Stromal cell of bone marrow (primary cell): ENCODE measurements around the gene STARD10.
"Not testable (repeated sequence)": the region's sequence is repeated elsewhere in the genome, so short reads cannot be mapped to it uniquely, and the experiment has no call there.

Source experiments
- DNase-seq: peaks from one replicate; pipeline ENCODE4 v3.0.0-alpha.2; 2012; ENCODE audit warnings: low read depth

The STARD10 gene

DNA sequence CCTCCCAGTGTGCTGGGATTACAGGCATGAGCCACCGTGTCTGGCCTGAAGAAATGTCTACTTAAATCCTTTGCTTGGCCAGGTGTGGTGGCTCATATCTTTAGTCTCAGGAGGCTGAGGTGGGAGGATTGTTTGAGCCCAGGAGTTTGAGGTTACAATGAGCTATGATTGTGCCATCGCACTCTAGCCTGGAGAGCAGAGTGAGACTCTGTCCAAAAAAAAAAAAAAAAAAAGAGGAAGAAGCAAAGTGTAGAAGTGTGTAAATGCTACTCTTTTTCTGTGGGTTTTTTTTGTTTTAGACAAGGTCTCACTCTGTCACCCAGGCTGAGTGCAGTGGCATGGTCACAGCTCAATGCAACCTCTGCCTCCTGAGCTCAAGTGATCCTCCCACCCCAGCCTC lies 13.9 kb upstream of the STARD10 start:
- DNase-seq: no peak

GRCh38 chr11:72807021-72807693 lies 13.3 kb upstream of the STARD10 start:
- peak; percentile 41 for DNase-seq

GRCh38 chr11:72806378-72806777 lies 12.5 kb upstream of the STARD10 start:
- not testable (repeated sequence) for DNase-seq

DNA sequence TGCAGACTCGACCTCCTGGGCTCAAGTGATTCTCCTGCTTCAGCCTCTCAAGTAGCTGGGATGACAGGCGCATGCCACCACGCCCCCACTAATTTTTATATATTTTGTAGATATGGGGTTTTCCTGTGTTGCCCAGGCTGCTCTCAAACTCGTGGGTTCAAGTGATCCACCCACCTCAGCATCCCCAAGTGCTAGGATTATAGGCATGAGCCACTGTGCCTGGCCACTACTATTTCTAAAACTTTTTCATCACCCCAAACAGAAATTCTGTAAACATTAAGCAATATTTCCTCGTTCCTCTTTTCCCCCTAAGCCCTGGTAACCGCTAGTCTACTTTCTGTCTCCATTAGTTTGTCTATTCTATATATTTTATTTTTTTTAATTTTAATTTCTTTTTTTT lies 11.4 kb upstream of the STARD10 start:
- no peak for DNase-seq

DNA sequence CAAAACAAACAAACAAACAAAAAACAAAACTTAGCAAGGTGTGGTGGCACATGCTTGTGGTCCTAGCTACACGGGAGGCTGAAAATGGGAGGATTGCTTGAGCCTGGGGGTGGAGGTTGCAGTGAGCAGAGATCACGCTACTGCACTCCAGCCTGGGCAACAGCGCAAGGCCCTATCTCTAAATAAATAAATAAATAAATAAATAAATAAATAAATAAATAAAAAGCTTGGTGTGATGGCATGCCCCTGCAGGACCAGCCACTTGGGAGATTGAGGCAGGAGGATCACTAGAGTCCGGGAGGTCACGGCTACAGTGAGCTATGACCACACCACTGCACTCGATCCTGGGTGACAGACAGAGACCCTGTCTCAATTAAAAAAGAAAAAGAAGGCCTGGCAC lies 9.0 kb upstream of the STARD10 start:
- DNase-seq: no peak

DNA sequence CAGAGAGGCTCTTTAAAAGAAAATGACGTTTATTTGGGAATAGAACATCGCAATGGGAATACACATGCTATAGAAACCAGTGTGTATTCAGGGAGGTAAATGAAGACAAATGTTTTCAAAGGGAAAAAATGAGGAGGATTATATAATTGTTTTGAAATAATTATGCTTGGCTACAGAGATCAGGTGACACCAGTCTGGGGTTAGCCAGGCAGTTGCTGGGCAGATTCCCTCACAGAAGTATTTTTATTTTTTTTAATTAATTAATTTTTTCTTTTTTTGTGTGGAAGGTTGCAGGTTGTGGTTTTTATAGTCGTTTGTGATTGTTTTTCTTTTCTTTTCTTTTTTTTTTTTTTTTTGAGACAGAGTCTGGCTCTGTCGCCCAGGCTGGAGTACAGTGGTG lies 5.6 kb upstream of the STARD10 start:
- no peak for DNase-seq

GRCh38 chr11:72798361-72798760 lies 4.5 kb upstream of the STARD10 start:
- DNase-seq: no peak

- DNase-seq: no peak
These were observed 797 bp downstream of the STARD10 start for GRCh38 chr11:72793076-72793424.

DNA sequence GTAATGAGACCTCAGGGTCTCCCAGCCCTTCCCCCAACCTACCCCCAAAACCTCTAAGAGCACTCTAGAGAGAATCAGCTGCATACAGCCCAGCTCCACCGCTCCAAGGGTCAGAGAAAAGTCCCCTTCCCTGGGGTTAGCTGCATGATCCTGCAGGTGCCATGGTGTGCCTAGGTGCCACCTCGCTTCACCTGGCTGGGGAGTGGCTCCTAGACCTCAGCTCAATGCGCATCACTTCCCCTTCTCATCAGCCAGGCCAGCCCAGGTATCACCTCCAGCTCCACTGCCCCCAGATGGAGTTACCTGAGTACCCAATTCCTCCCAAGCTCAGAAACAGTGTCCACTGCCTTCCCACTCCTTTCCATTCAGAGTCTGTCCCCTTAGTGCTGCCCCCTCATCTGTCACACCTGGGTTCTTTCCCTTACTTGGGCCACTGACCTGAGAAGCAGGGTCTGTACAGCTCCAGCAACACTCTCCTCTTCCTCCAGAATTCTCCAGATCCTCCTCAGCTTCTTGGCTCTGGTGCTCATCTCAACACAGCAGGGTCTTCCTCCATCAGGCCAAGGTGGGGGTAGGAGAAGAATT lies 1.3 kb downstream of the STARD10 start:
- no peak for DNase-seq

- DNase-seq: not testable (repeated sequence)
These were observed 2.6 kb downstream of the STARD10 start for GRCh38 chr11:72791228-72791627.

DNA sequence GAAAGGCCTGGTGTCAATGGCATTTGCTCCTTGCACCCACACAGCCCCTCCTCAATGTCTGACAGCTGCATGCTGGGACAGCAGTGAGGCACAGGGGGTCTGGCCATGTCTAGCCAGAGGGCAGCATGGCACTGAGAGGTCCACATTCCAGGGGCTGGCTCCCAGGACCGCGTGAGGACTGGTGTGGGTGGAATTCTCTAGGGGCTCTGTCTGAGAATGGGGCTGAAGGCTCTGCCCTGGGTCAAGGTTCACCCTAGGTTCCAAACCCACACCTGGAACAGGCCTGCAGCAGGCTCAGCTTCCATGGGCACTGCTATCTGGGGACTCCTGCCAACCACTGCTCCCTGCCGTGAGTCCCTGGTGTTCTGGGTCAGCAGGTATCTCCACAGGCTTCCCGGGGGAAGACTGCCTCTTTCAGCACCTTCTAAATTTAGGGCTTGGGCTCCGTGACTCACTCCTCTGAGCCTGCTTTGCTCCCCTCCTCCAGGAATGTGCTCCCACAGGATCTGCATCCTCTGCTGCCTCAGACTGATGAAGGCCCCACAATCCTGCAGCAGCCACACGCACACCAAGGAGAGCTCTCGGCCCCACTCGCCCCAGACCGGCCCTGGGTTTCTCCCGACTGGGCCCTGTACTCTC lies 4.2 kb downstream of the STARD10 start:
- no peak for DNase-seq

DNA sequence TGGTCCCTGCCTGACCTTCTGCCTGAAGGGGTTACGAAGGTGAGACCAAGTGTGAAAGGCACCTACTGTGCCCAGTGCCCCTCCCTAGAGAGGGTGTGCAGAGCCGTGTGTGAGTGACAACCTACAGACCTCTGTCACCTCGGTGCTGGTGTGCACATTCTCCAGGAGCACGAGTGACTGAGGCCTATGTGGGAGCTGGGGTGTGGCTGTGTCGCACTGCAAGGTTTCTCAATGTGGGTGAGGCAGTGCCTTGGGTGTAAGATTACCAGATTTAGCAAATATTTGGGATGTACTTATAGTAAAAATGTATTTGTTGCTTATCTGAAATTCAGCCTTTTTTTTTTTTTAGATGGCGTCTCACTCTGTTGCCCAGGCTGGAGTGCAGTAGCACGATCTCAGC lies 5.6 kb downstream of the STARD10 start:
- DNase-seq: no peak

DNA sequence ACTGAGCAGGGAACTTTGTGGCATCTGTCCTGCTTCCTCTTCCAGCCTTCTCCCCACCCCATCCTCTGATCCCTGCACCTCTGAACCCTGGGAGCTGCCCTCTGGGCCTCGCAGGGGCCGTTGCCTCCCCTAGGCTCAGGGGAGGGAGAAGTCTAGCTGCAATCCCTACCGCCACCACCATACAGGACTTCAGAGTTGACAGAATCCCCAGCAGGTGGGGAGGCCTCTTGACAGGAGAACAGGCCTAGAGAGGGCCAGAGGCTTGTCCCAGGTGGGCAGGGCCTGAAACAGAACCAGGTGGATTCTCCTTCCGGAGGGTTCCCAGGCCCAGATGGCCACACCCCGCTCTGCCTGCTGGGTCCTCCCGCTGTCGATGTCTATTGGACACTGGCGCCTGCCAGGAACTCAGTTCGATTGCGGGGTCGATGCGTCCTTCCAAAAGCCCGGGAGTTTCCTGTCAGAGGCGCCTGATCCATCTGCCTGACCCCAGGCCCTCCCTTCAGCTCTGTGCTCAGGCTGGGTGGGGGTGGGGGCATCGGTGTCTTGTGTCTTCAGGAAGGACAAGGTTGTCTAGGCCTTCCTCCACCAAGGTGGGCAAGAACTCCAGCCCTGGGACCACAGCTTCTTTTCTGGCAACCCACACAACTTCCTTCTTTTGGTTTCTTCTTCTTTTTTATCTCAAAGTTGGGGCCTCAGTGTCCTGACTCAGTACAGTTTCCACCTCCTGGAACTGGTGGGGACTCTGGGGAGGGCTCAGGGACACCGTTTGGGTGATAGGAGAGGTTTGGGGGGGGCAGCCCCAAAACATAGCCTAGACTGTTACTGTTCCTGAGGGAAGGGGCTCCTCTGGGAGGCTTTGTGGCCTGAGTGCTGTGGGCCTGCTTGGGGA lies 6.4 kb downstream of the STARD10 start:
- DNase-seq: no peak

- DNase-seq: no peak
These were observed 7.3 kb downstream of the STARD10 start for GRCh38 chr11:72786305-72787215.

DNA sequence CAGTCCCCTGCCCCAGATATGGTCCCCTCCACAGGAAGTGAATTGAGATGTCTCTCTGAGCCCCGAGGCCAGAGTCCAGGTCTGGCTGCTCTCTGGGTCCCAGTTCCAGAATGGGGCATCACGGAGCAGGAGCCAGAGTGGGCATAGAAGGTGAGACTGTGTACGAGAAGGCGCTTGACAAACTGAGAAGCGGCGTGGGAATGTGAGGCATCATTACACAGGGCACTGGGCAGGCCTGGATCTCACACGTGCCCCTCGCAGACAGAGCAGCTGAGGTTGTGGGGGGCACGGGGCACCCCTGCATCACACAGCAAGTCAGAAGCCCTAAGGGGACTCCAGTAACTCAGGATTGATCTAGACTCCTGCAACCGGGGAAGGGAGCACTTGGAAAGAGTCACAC lies 9.2 kb downstream of the STARD10 start:
- no peak for DNase-seq

DNA sequence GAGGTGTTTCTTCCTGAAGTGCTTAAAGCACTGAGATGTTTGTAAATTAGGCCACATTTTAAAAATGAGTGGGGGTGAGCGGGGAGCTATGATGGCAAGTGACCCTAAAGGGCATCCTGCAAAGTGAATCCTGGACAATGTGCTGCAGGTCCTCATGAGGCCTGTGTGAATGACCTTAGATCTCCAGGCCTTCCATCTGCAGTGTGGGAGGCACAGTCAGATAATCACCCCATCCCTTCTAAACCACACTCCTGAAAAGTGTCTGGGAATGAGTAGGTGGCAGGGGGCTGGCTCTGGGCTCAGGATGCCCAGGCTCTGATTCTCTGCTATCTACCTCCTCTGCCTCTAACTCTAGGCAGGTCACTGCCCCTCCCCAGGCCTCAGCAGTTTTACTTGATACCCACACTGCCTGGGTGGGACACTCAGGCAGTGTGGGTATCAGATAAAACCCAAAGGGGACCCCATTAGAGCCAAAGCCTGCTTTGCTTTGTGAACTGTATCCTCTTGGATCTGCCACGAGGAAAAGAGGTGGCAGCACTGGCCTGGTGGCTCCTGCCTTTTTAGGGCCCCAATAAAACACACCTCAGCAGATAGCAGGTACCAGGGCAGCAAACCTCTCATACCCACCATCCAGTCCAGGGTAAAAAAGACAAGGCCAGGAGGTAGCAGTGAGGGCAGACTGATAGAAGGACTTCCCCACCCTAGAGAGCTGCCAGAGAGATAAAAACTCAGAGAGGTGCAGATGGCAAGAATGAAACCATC lies 10.5 kb downstream of the STARD10 start:
- DNase-seq: no peak

DNA sequence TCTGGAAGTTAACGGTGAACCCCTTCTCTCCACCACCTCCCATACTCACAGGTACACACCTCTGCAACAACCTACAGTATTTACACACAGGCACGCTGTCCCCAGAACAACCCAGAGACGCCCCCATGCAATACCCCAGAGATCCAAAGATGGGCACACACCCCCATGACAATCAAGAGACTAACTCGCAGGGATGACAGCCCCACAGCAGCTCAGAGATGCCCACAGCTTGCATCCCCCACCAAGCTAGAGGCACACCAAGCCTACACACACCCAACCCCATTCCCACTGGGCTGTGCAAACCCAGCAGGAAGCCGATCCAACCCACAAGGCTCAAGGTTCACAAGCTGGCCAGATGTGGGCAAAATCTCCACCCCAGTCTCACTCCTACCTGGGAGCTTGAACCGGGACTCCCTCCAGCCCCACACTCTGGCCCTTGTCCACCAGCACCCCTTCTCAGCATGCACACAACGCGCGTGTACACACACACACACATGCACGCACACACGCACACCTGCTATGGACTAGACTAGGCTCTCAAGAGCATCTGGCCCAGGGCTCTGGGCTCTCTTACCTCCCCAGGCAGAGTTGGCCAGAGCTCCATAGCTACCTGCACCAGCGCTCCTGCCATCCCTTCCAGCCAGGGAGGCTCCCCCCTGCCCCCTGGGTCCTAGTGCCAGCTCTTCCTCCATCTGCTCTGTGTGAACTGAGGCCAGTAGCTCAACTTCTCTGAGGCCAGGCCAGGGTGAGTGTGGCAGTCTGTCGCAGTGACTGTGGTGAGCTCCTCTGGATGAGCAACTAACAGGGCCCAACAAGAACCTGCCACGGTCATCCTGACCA lies 11.5 kb downstream of the STARD10 start:
- DNase-seq: no peak

DNA sequence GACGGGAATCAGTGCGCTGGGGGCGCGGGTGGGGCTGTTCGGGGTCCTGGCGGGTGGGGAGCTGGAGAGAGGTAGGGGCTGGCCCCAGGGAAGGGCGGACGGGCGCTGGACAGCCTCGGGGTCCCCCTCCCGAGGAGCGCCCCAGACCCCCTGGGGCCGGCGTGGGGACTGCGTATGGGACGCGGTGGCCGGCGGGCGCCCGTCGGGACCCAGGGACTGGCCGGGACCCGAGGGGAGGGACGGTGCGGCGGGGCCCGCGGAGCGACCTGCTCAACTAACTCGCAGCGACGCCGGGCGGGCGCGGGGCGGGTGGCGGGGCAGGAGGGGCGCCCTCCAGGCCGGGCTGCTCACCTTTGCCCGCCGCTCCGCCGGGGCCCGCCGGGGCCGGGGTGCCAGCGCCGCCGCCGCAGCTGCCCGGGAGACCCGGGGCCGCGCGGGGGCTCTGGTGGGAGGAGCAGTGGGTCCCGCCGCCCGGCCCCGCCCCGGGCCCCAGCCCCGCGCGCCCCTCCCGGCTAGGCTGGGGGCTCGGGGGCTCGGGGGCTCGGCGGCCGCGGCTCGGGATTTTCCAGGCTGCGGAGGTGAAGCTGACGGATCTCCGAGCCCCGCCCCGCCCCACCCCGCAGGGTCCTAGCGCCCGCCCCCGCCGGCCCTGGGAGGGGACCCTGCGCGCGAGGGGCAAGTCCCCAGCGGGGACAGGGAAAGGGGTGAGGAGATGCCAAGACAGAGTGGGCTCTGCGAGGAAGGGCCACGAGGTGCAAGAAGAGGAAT lies 12.3 kb downstream of the STARD10 start:
- DNase-seq: no peak

GRCh38 chr11:72781063-72781312 lies 12.9 kb downstream of the STARD10 start:
- DNase-seq: no peak
